K562 treated with DMSO at 1 percent for 48 hours (cell line): ENCODE data around the gene CYP19A1. TPM values are rescaled to one million over a fixed set of nuclear protein-coding genes. Genes with fewer than 3 reads are reported as not detected.

Source experiments
- total RNA-seq: library from RNA; unstranded; fragments of 300-600 nt; gene quantifications from 2 replicates; pipeline ENCODE4 v1.2.3, GENCODE V29; 2022; ENCODE audit warnings: low replicate concordance; ENCODE audit errors: extremely low read depth

The CYP19A1 gene
- total RNA-seq: not detected in 2 replicates

GRCh38 chr15:51338496-51338895 lies at the start of gene CYP19A1:
CYP19A1 (minus strand) TSS chr15:51338596; CDS start chr15:51242912, 95,684 bp downstream.

GRCh38 chr15:51341366-51342226 lies 3.2 kb upstream of the CYP19A1 start, which contains the start of gene GLDN:
GLDN (plus strand) TSS chr15:51341655; CDS start chr15:51341685, 30 bp downstream.

Other genes with a start within 250 kb of the CYP19A1 start
- gene TNFAIP8L3, start 243.7 kb downstream of the CYP19A1 start, total RNA-seq: not detected in 2 replicates
- not detected in 2 replicates for gene GLDN, start 3.1 kb upstream of the CYP19A1 start, total RNA-seq